Natural killer cell treated with Interleukin-12 subunit alpha and Interleukin-12 subunit beta and Interleukin-15 and Interleukin-18, amount 100 ng/mL, for 72 hours (primary cell): ENCODE results near the gene GBP7. TPM values are rescaled to one million over a fixed set of nuclear protein-coding genes. Genes with fewer than 3 reads are reported as not detected.

ENCODE experiments used
- total RNA-seq, 2 donors: library from RNA; stranded (reverse); gene quantifications; one replicate each; pipeline ENCODE4 v1.2.3, GENCODE V29; 2022

The GBP7 gene
- total RNA-seq, 2 donors from 2014 or later = 1.3 TPM; not detected in 1

Other genes starting within 250 kb of the GBP7 start
- gene KYAT3, start 183.4 kb downstream of the GBP7 start, total RNA-seq = 10 to 100 TPM; 28.0 to 32.6 TPM
- gene RBMXL1, start 183.4 kb downstream of the GBP7 start, total RNA-seq = 10 to 100 TPM; 30.1 to 30.9 TPM
- gene GBP3, start 153.1 kb downstream of the GBP7 start, total RNA-seq = 10 to 100 TPM; 36.6 to 88.6 TPM
- gene GBP1, start 110.8 kb downstream of the GBP7 start, total RNA-seq = 100 to 1,000 TPM; 154 to 241 TPM
- 100 to 1,000 TPM; 154 to 357 TPM for gene GBP2, start 49.9 kb downstream of the GBP7 start, total RNA-seq
- gene GBP4, start 22.9 kb upstream of the GBP7 start, total RNA-seq = 100 to 1,000 TPM in 1 of 2 donors, 10 to 100 TPM in 1; 38.5 to 123 TPM
- gene GBP5, start 96.9 kb upstream of the GBP7 start, total RNA-seq = 100 to 1,000 TPM; 305 to 573 TPM
- under 1 TPM; 0.19 to 0.22 TPM for gene GBP6, start 188.1 kb upstream of the GBP7 start, total RNA-seq